Measurements from ENCODE around the gene HOXB7.

- TF ChIP-seq, protein P1, sequence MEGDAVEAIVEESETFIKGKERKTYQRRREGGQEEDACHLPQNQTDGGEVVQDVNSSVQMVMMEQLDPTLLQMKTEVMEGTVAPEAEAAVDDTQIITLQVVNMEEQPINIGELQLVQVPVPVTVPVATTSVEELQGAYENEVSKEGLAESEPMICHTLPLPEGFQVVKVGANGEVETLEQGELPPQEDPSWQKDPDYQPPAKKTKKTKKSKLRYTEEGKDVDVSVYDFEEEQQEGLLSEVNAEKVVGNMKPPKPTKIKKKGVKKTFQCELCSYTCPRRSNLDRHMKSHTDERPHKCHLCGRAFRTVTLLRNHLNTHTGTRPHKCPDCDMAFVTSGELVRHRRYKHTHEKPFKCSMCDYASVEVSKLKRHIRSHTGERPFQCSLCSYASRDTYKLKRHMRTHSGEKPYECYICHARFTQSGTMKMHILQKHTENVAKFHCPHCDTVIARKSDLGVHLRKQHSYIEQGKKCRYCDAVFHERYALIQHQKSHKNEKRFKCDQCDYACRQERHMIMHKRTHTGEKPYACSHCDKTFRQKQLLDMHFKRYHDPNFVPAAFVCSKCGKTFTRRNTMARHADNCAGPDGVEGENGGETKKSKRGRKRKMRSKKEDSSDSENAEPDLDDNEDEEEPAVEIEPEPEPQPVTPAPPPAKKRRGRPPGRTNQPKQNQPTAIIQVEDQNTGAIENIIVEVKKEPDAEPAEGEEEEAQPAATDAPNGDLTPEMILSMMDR (conservative IDR thresholded peaks at IDR 0.05) = no peak
- no peak for TF ChIP-seq EZH2 (IDR thresholded peaks at IDR 0.05; ENCODE audit: low read depth)
These were observed 22.8 kb downstream of the HOXB7 start for GRCh38 chr17:48588074-48588415.
